WTC11 (cell line): ENCODE measurements around the gene CCDC43.

ENCODE experiments used
- JUN ChIP-seq: sonication (generic); formaldehyde crosslinking; IDR thresholded peaks from 2 replicates; pipeline ENCODE4 v1.8.0; 2023; ENCODE audit warnings: mild to moderate bottlenecking, missing genetic modification reagents
- ZBTB43 ChIP-seq: sonication (generic); formaldehyde crosslinking; IDR thresholded peaks from 2 replicates; pipeline ENCODE4 v1.8.1; 2023; ENCODE audit warnings: mild to moderate bottlenecking, missing genetic modification reagents

- TF ChIP-seq JUN (CRISPR knock-in tag) (no peak), ZBTB43 (CRISPR knock-in tag) (no peak)
Observed at GRCh38 chr17:44647736-44648135, 41.8 kb downstream of the CCDC43 start.
